Measurements from ENCODE around the gene MUL1.
A peak's percentile ranks its signal among the peaks of the same experiment; 100 is the strongest.

MUL1 gene

GRCh38 chr1:20493839-20494608, 13.9 kb downstream of the MUL1 start:
- H3K79me2 ChIP-seq (ENCODE audit: insufficient read depth, low read length), result no peaks in the 10 kb centered on the region
- no peaks in the 10 kb centered on the region for H3K27me3 ChIP-seq (ENCODE audit: low read length)
- H3K4me2 ChIP-seq (ENCODE audit: low read depth, low read length, poor library complexity, severe bottlenecking), result peak overlapping the region; percentile 19
- H3K9me3 ChIP-seq (ENCODE audit: insufficient read depth, low read length), result no peaks in the 10 kb centered on the region
- no peaks in the 10 kb centered on the region for H3F3A ChIP-seq (ENCODE audit: insufficient read depth)
- no peaks in the 10 kb centered on the region for H3K36me3 ChIP-seq (ENCODE audit: low read length)
- no peaks in the 10 kb centered on the region for H4K20me1 ChIP-seq (ENCODE audit: low read depth, low read length)
- peak overlapping the region; percentile 1; the same call in 1 of the 2 replicates for H3K9ac ChIP-seq (ENCODE audit: low read length)
- H2AFZ ChIP-seq (ENCODE audit: low read depth, low read length, severe bottlenecking), result peak overlapping the region; percentile 94
- H3K9me2 ChIP-seq (replicated peaks; ENCODE audit: insufficient read depth, low read length), result no peaks in the 10 kb centered on the region
- H3K4me3 ChIP-seq (ENCODE audit: insufficient read depth, low read length, poor library complexity, severe bottlenecking), result no peak overlapping the region
- no peak overlapping the region for H3K27ac ChIP-seq (ENCODE audit: low read depth, low read length)
- TF ChIP-seq, protein P1, sequence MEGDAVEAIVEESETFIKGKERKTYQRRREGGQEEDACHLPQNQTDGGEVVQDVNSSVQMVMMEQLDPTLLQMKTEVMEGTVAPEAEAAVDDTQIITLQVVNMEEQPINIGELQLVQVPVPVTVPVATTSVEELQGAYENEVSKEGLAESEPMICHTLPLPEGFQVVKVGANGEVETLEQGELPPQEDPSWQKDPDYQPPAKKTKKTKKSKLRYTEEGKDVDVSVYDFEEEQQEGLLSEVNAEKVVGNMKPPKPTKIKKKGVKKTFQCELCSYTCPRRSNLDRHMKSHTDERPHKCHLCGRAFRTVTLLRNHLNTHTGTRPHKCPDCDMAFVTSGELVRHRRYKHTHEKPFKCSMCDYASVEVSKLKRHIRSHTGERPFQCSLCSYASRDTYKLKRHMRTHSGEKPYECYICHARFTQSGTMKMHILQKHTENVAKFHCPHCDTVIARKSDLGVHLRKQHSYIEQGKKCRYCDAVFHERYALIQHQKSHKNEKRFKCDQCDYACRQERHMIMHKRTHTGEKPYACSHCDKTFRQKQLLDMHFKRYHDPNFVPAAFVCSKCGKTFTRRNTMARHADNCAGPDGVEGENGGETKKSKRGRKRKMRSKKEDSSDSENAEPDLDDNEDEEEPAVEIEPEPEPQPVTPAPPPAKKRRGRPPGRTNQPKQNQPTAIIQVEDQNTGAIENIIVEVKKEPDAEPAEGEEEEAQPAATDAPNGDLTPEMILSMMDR (IDR thresholded peaks at IDR 0.05; ENCODE audit: insufficient read depth, low read length, poor library complexity, severe bottlenecking), result peak; percentile 99
- no peak for TF ChIP-seq EZH2phosphoT487 (conservative IDR thresholded peaks at IDR 0.05; ENCODE audit: low read length)

GRCh38 chr1:20493309-20493708, 14.6 kb downstream of the MUL1 start:
- H3K4me2 ChIP-seq (ENCODE audit: low read depth, low read length, poor library complexity, severe bottlenecking), result no peak overlapping the region
- H4K20me1 ChIP-seq (ENCODE audit: low read depth, low read length), result no peaks in the 10 kb centered on the region
- H3K9me2 ChIP-seq (replicated peaks; ENCODE audit: insufficient read depth, low read length), result no peaks in the 10 kb centered on the region
- no peak overlapping the region for H3K4me3 ChIP-seq (ENCODE audit: insufficient read depth, low read length, poor library complexity, severe bottlenecking)
- H3K9me3 ChIP-seq (ENCODE audit: insufficient read depth, low read length), result no peaks in the 10 kb centered on the region
- no peak overlapping the region for H3K9ac ChIP-seq (ENCODE audit: low read length)
- no peak overlapping the region for H3K27ac ChIP-seq (ENCODE audit: low read depth, low read length)
- TF ChIP-seq EZH2phosphoT487 (conservative IDR thresholded peaks at IDR 0.05; ENCODE audit: low read length), result no peak
- TF ChIP-seq, protein P1 (IDR thresholded peaks at IDR 0.05; ENCODE audit: insufficient read depth, low read length, poor library complexity, severe bottlenecking), result no peak
- H3K79me2 ChIP-seq (ENCODE audit: insufficient read depth, low read length), result no peaks in the 10 kb centered on the region
- no peaks in the 10 kb centered on the region for H3K36me3 ChIP-seq (ENCODE audit: low read length)
- no peaks in the 10 kb centered on the region for H3K27me3 ChIP-seq (ENCODE audit: low read length)
- H3F3A ChIP-seq (ENCODE audit: insufficient read depth), result no peaks in the 10 kb centered on the region
- H2AFZ ChIP-seq (ENCODE audit: low read depth, low read length, severe bottlenecking), result peak overlapping the region; percentile 94

DNA sequence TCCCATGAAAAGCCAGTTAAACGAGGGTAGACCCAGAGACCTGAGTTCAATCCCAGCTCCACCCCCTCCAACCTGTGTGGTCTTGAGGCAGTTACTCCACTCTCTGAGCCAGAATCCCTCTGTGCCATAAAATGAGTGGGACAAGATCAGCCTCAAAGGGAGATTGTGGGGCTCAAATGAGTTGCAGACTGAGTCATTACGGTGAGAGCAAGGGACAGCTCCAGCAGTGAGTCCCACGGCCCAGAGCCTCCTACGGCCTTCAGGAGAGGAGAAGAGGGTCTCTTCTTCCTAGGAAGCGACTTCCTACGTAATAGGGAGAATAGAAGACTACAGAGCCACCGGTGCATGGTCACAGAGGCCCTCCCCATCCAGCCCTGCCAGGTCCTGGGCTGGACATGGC, 15.2 kb downstream of the MUL1 start:
- Histone ChIP-seq H3K9me2 (replicated peaks; ENCODE audit: insufficient read depth, low read length) (no peaks in the 10 kb centered on the region), H2AFZ (ENCODE audit: low read depth, low read length, severe bottlenecking) (no peak overlapping the region), H3K27me3 (ENCODE audit: low read length) (no peaks in the 10 kb centered on the region), H3K27ac (ENCODE audit: low read depth, low read length) (no peak overlapping the region), H4K20me1 (ENCODE audit: low read depth, low read length) (no peaks in the 10 kb centered on the region), H3K79me2 (ENCODE audit: insufficient read depth, low read length) (no peaks in the 10 kb centered on the region), H3K9me3 (ENCODE audit: insufficient read depth, low read length) (no peaks in the 10 kb centered on the region), H3K36me3 (ENCODE audit: low read length) (no peaks in the 10 kb centered on the region), H3K9ac (ENCODE audit: low read length) (no peak overlapping the region), H3F3A (ENCODE audit: insufficient read depth) (no peaks in the 10 kb centered on the region), H3K4me3 (ENCODE audit: insufficient read depth, low read length, poor library complexity, severe bottlenecking) (no peak overlapping the region), H3K4me2 (ENCODE audit: low read depth, low read length, poor library complexity, severe bottlenecking) (no peak overlapping the region)
- TF ChIP-seq, protein P1 (IDR thresholded peaks at IDR 0.05; ENCODE audit: insufficient read depth, low read length, poor library complexity, severe bottlenecking), result no peak
- no peak for TF ChIP-seq EZH2phosphoT487 (conservative IDR thresholded peaks at IDR 0.05; ENCODE audit: low read length)
